HepG2 (cell line): ENCODE data around the gene ARL3. TPM values are rescaled to one million over a fixed set of nuclear protein-coding genes. Genes with fewer than 3 reads are reported as not detected.

ENCODE experiments used
- ATAC-seq: fragments of 200-7000 bp; cut with Tn5 transposase; 3 replicates; pipeline ENCODE4 v1.9.1; 2020; ENCODE audit warnings: mild to moderate bottlenecking, moderate library complexity
- BruUV-seq: library from RNA; stranded (reverse); fragments of 400-500 nt; replicated peaks from 2 replicates; lab custom pipeline; 2021; lab: Mats Ljungman, UMichigan
- CTCF ChIA-PET: fragments of 300-600 bp; formaldehyde crosslinking; extraction: SDS; loops from one replicate; lab custom pipeline; 2021; ENCODE audit warnings: low total read pairs, inconsistent platforms, low intra/inter-chr PET ratio; lab: Yijun Ruan, JAX
- POLR2A ChIA-PET: fragments of 350-600 bp; sonication (Branson Sonifier 250); formaldehyde crosslinking; loops from one replicate; lab custom pipeline; 2020; ENCODE audit warnings: antibody characterized with exemption, inconsistent platforms; lab: Yijun Ruan, JAX
- DNase-seq: peaks from one replicate; pipeline ENCODE4 v3.0.0-alpha.2; 2015; ENCODE audit warnings: low spot score
- FAIRE-seq: peaks from 3 replicates; lab custom pipeline; 2011; peaks lifted over from hg19 to GRCh38; lab: Jason Lieb, UNC
- H2AFZ ChIP-seq: one replicate; pipeline ENCODE4 v1.6.1; 2011; ENCODE audit warnings: low read length, inconsistent platforms
- H3K27ac ChIP-seq: fragments of 300-600 bp; 3 replicates; pipeline ENCODE4 v1.8.0; 2011; ENCODE audit warnings: mixed run types, mild to moderate bottlenecking, mixed read lengths, low read length, inconsistent platforms; ENCODE audit not compliant: insufficient read depth; ENCODE audit errors: extremely low read length
- H3K27me3 ChIP-seq, 2 experiments: fragments of 200-600 bp in 1 of 2; 2 replicates in 1 of 2; 3 replicates in 1 of 2; pipeline versions ENCODE4 v1.6.0 to v1.8.0; 2011; ENCODE audit warnings: low read length in 2 of 2, mild to moderate bottlenecking in 2 of 2, moderate library complexity in 2 of 2, inconsistent platforms in 1 of 2; ENCODE audit not compliant: insufficient read depth in 2 of 2, control insufficient read depth in 1 of 2
- H3K36me3 ChIP-seq, 2 experiments: fragments of 200-600 bp in 1 of 2; replicated peaks in 1 of 2; 2 replicates in 1 of 2; 3 replicates in 1 of 2; pipeline versions ENCODE4 v1.5.1 to v1.8.0; 2011; ENCODE audit warnings: low read length in 2 of 2, inconsistent platforms in 1 of 2; ENCODE audit not compliant: insufficient read depth in 2 of 2, control insufficient read depth in 1 of 2
- H3K4me1 ChIP-seq: 2 replicates; pipeline ENCODE4 v1.5.1; 2012; ENCODE audit warnings: low read length, inconsistent platforms; ENCODE audit not compliant: insufficient read depth
- H3K4me2 ChIP-seq: 2 replicates; pipeline ENCODE4 v1.6.0; 2011; ENCODE audit warnings: low read depth, low read length, inconsistent platforms
- H3K4me3 ChIP-seq, 3 experiments: fragments of 200-600 bp in 1 of 3; sonication (generic), shearing (Covaris generic) in 1 of 3; replicated peaks in 1 of 3; 2 replicates each; pipeline ENCODE4 v1.5.1; 2011 to 2016; ENCODE audit warnings: low read length in 3 of 3, inconsistent platforms in 2 of 3, low read depth in 2 of 3, mild to moderate bottlenecking in 2 of 3, control low read depth in 1 of 3, mixed read lengths in 1 of 3; ENCODE audit not compliant: insufficient read depth in 1 of 3
- H3K79me2 ChIP-seq: one replicate; pipeline ENCODE4 v1.6.1; 2011; ENCODE audit warnings: low read length, inconsistent platforms; ENCODE audit not compliant: insufficient read depth
- H3K9ac ChIP-seq: 2 replicates; pipeline ENCODE4 v1.6.0; 2011; ENCODE audit warnings: mild to moderate bottlenecking, low read depth, low read length, inconsistent platforms; ENCODE audit not compliant: insufficient read depth
- H3K9me3 ChIP-seq: 2 replicates; pipeline ENCODE4 v1.5.1; 2012; ENCODE audit warnings: mild to moderate bottlenecking, low read length
- H4K20me1 ChIP-seq: 2 replicates; pipeline ENCODE4 v1.6.0; 2011; ENCODE audit warnings: inconsistent platforms, mild to moderate bottlenecking, low read length, moderate library complexity; ENCODE audit not compliant: insufficient read depth
- HHEX ChIP-seq: IDR thresholded peaks from 2 replicates; pipeline ENCODE4 v1.6.1; 2016; ENCODE audit warnings: control low read depth
- HOXA7 ChIP-seq: sonication (generic); formaldehyde crosslinking; IDR thresholded peaks from 2 replicates; pipeline ENCODE4 v1.8.1; 2022; ENCODE audit warnings: mild to moderate bottlenecking, missing genetic modification reagents, moderate library complexity
- KAT8 ChIP-seq: IDR thresholded peaks from 2 replicates; pipeline ENCODE4 v1.6.1; 2016; ENCODE audit warnings: missing genetic modification reagents, missing compliant biosample characterization
- MAF1 ChIP-seq: sonication (generic); formaldehyde crosslinking; IDR thresholded peaks from 2 replicates; pipeline ENCODE4 v1.5.0; 2020; ENCODE audit warnings: missing genetic modification reagents, borderline replicate concordance
- PCBP2 ChIP-seq: fragments of 200-400 bp; formaldehyde crosslinking; optimal IDR thresholded peaks from 2 replicates; pipeline ENCODE3; 2018; ENCODE audit warnings: low read length, low read depth; ENCODE audit not compliant: poor library complexity, severe bottlenecking
- RAD21 ChIP-seq: fragments of 450-650 bp; formaldehyde crosslinking; IDR thresholded peaks from 2 replicates; pipeline ENCODE4 v1.5.0; 2020; ENCODE audit warnings: mild to moderate bottlenecking
- TOPORS ChIP-seq: sonication (generic); formaldehyde crosslinking; IDR thresholded peaks from 2 replicates; pipeline ENCODE4 v1.8.0; 2023; ENCODE audit warnings: mild to moderate bottlenecking, missing genetic modification reagents
- ZBTB44 ChIP-seq: sonication (generic); formaldehyde crosslinking; IDR thresholded peaks from 2 replicates; pipeline ENCODE4 v1.4.0; 2020; ENCODE audit warnings: missing genetic modification reagents
- ZNF160 ChIP-seq: sonication (generic); formaldehyde crosslinking; IDR thresholded peaks from 2 replicates; pipeline ENCODE4 v1.8.0; 2022; ENCODE audit warnings: mild to moderate bottlenecking, inconsistent platforms, missing genetic modification reagents
- ZNF264 ChIP-seq: sonication (generic); formaldehyde crosslinking; IDR thresholded peaks from 2 replicates; pipeline ENCODE4 v1.4.0; 2020; ENCODE audit warnings: missing genetic modification reagents
- ZNF30 ChIP-seq: sonication (generic); formaldehyde crosslinking; IDR thresholded peaks from 2 replicates; pipeline ENCODE4 v1.5.0; 2020; ENCODE audit warnings: mild to moderate bottlenecking, missing genetic modification reagents
- ZNF382 ChIP-seq: sonication (generic); formaldehyde crosslinking; IDR thresholded peaks from 2 replicates; pipeline ENCODE4 v1.5.0; 2020; ENCODE audit warnings: missing genetic modification reagents, mild to moderate bottlenecking, borderline replicate concordance
- ZNF430 ChIP-seq: sonication (generic); formaldehyde crosslinking; IDR thresholded peaks from 2 replicates; pipeline ENCODE4 v1.9.0; 2021; ENCODE audit warnings: mild to moderate bottlenecking, missing genetic modification reagents
- ZNF564 ChIP-seq: sonication (generic); formaldehyde crosslinking; IDR thresholded peaks from 2 replicates; pipeline ENCODE4 v1.8.1; 2023; ENCODE audit warnings: mild to moderate bottlenecking, missing genetic modification reagents
- WGBS: methylation state at CpG from one replicate; pipeline ENCODE4 v1.1.6; 2017; ENCODE audit warnings: low lambda C conversion rate; 5-methylcytosine and 5-hydroxymethylcytosine counted together
- in situ Hi-C: cut with HindIII; loops from 2 replicates; pipeline ENCODE4 v1.10.0; 2017; ENCODE audit warnings: low pct_unique_long_range_greater_than_20kb; ENCODE audit not compliant: extremely low pct_ligation_motif_present
- intact Hi-C: fragments of 100-400 bp; cut with micrococcal nuclease; formaldehyde crosslinking; loops from one replicate; pipeline ENCODE4 v1.10.0; 2022; ENCODE audit not compliant: unreplicated experiment
- polyA plus RNA-seq, 8 experiments: library from polyadenylated mRNA; depleted of rRNA in 3 of 8; stranded (reverse) in 7 of 8; unstranded in 1 of 8; fragments of >200 nt; fragmentation: Illumina TruSeq in 4 of 8; extraction: Trizol in 4 of 8; gene quantifications; 2 replicates each; pipeline versions ENCODE4 v1.2.1 to v1.2.3, GENCODE V29; 2011 to 2016; ENCODE audit warnings: low read depth in 4 of 8, missing spikeins in 1 of 8, mixed read lengths in 1 of 8; ENCODE audit not compliant: insufficient read depth in 1 of 8
- total RNA-seq, 5 experiments: library from RNA; depleted of rRNA; stranded (reverse); fragments of >200 nt; fragmentation: Illumina TruSeq; extraction: Trizol; gene quantifications; 2 replicates each; pipeline ENCODE4 v1.2.3, GENCODE V29; 2016; ENCODE audit warnings: low read depth in 1 of 5
- TF ChIP-seq, protein P1 (sequence below): sonication (generic); formaldehyde crosslinking; IDR thresholded peaks from 2 replicates; pipeline ENCODE4 v1.5.0; 2020; ENCODE audit warnings: mild to moderate bottlenecking, missing genetic modification reagents, borderline replicate concordance
- TF ChIP-seq, protein P2 (sequence below): sonication (generic); formaldehyde crosslinking; IDR thresholded peaks from 2 replicates; pipeline ENCODE4 v1.4.0; 2020; ENCODE audit warnings: missing genetic modification reagents

Gene ARL3
- total and polyA plus RNA-seq, 2 of the 13 experiments (the other 11 are each of a cell fraction or from before 2014, with no cell fraction given): 5.2 to 6.6 TPM

GRCh38 chr10:102644646-102645387 lies 69.4 kb downstream of the ARL3 start:
- no peak overlapping the region for H2AFZ ChIP-seq
- peak; percentile 68 for ATAC-seq
- WGBS: 2% methylated on average over 9 of the region's 62 CpGs
- TF ChIP-seq ZBTB44 (CRISPR knock-in tag): no peak; the same call in 1 of the 2 replicates
- TF ChIP-seq ZNF264 (CRISPR knock-in tag): no peak; the same call in 1 of the 2 replicates
- no peak for TF ChIP-seq PCBP2
- TF ChIP-seq, protein P1, sequence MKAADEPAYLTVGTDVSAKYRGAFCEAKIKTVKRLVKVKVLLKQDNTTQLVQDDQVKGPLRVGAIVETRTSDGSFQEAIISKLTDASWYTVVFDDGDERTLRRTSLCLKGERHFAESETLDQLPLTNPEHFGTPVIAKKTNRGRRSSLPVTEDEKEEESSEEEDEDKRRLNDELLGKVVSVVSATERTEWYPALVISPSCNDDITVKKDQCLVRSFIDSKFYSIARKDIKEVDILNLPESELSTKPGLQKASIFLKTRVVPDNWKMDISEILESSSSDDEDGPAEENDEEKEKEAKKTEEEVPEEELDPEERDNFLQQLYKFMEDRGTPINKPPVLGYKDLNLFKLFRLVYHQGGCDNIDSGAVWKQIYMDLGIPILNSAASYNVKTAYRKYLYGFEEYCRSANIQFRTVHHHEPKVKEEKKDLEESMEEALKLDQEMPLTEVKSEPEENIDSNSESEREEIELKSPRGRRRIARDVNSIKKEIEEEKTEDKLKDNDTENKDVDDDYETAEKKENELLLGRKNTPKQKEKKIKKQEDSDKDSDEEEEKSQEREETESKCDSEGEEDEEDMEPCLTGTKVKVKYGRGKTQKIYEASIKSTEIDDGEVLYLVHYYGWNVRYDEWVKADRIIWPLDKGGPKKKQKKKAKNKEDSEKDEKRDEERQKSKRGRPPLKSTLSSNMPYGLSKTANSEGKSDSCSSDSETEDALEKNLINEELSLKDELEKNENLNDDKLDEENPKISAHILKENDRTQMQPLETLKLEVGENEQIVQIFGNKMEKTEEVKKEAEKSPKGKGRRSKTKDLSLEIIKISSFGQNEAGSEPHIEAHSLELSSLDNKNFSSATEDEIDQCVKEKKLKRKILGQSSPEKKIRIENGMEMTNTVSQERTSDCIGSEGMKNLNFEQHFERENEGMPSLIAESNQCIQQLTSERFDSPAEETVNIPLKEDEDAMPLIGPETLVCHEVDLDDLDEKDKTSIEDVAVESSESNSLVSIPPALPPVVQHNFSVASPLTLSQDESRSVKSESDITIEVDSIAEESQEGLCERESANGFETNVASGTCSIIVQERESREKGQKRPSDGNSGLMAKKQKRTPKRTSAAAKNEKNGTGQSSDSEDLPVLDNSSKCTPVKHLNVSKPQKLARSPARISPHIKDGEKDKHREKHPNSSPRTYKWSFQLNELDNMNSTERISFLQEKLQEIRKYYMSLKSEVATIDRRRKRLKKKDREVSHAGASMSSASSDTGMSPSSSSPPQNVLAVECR (CRISPR knock-in tag): peak; percentile 75
- peak; percentile 74; the same call in 1 of the 2 replicates for TF ChIP-seq ZNF564 (CRISPR knock-in tag)
- TF ChIP-seq ZNF430 (CRISPR knock-in tag): peak; percentile 67
- TF ChIP-seq, protein P2, sequence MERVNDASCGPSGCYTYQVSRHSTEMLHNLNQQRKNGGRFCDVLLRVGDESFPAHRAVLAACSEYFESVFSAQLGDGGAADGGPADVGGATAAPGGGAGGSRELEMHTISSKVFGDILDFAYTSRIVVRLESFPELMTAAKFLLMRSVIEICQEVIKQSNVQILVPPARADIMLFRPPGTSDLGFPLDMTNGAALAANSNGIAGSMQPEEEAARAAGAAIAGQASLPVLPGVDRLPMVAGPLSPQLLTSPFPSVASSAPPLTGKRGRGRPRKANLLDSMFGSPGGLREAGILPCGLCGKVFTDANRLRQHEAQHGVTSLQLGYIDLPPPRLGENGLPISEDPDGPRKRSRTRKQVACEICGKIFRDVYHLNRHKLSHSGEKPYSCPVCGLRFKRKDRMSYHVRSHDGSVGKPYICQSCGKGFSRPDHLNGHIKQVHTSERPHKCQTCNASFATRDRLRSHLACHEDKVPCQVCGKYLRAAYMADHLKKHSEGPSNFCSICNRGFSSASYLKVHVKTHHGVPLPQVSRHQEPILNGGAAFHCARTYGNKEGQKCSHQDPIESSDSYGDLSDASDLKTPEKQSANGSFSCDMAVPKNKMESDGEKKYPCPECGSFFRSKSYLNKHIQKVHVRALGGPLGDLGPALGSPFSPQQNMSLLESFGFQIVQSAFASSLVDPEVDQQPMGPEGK: peak; percentile 60
- TF ChIP-seq ZNF382 (CRISPR knock-in tag): no peak
- no peak; the same call in 1 of the 2 replicates for TF ChIP-seq HHEX (CRISPR knock-in tag)
- TF ChIP-seq KAT8 (CRISPR knock-in tag): no peak
- no peak for TF ChIP-seq MAF1 (CRISPR knock-in tag)
- peak; percentile 89 for TF ChIP-seq RAD21 (CRISPR knock-in tag)
- TF ChIP-seq ZNF30 (CRISPR knock-in tag): peak; percentile 92
- peak; percentile 84; the same call in 1 of the 2 replicates for TF ChIP-seq ZNF160 (CRISPR knock-in tag)
- TF ChIP-seq TOPORS: peak; percentile 87
- TF ChIP-seq HOXA7: no peak

More at GRCh38 chr10:102644646-102645387, 69.4 kb downstream of the ARL3 start:
- Histone ChIP-seq H3K4me2 (peak overlapping the region; percentile 90), H4K20me1 (peaks cover 43% of the 10 kb centered on the region), H3K79me2 (peaks cover 56% of the 10 kb centered on the region), H3K9ac (peak overlapping the region; percentile 90), H3K27ac (peak overlapping the region; percentile 95), H3K36me3 (peaks cover 14 to 22% of the 10 kb centered on the region in 2 experiments; a peak in 4 of 5 replicates), H3K27me3 (no peaks in the 10 kb centered on the region; a peak in 1 of 5 replicates), H3K4me3 (peak overlapping the region; percentile 69 to 85 (median 82)), H3K4me1 (peaks cover 41% of the 10 kb centered on the region), H3K9me3 (no peaks in the 10 kb centered on the region)
- BruUV-seq: no TSS peak
- no peak for FAIRE-seq
- intact Hi-C loops (loop anchor here (5.0 kb wide), 1 partner anchor 143 kb away; the partner anchor contains the start of genes ACTR1A and SUFU), in situ Hi-C loops (no loop called here)
- DNase-seq: peak; percentile 70
- ChIA-PET POLR2A (interaction anchor here (0.7 to 4.1 kb wide), 15 partner anchors 10 to 492 kb away, joined by 3 to 86 read pairs (median 10); partner anchors contain the start of genes ACTR1A, ARL3 and SFXN2), CTCF (interaction anchor here (1.5 to 2.1 kb wide), 4 partner anchors 30 to 141 kb away, joined by 5 to 7 read pairs (median 5); partner anchors contain the start of gene SUFU)
